IMR-90 (cell line): Measurements from ENCODE around the gene CHMP3. TPM values are rescaled to one million over a fixed set of nuclear protein-coding genes. Genes with fewer than 3 reads are reported as not detected.

Experiments used
- ATAC-seq: fragments of 200-7000 bp; cut with Tn5 transposase; 2 replicates; pipeline ENCODE4 v1.9.1; 2020; ENCODE audit warnings: low read depth, mild to moderate bottlenecking, moderate library complexity
- BruUV-seq: library from RNA; stranded (reverse); fragments of 400-500 nt; replicated peaks from 2 replicates; lab custom pipeline; 2021; lab: Mats Ljungman, UMichigan
- CTCF ChIA-PET: fragments of 300-600 bp; formaldehyde crosslinking; extraction: SDS; loops from one replicate; lab custom pipeline; 2021; ENCODE audit warnings: antibody characterized with exemption; lab: Yijun Ruan, JAX
- POLR2A ChIA-PET: fragments of 300-600 bp; sonication (Branson Sonifier 250); formaldehyde crosslinking; loops from one replicate; lab custom pipeline; 2022; ENCODE audit warnings: antibody characterized with exemption; ENCODE audit not compliant: unreplicated experiment; lab: Charles Lee
- DNase-seq: peaks from one replicate; pipeline ENCODE4 v3.0.0; 2013
- H2AFZ ChIP-seq: replicated peaks from 2 replicates; pipeline ENCODE3; 2013; ENCODE audit warnings: low read length, mild to moderate bottlenecking; ENCODE audit not compliant: poor library complexity
- H2AK5ac ChIP-seq: 2 replicates; pipeline ENCODE4 v1.6.1; 2013; ENCODE audit warnings: low read depth, low read length, inconsistent platforms
- H2AK9ac ChIP-seq: replicated peaks from 2 replicates; pipeline ENCODE3; 2013; ENCODE audit warnings: mild to moderate bottlenecking, low read depth, low read length, moderate library complexity; ENCODE audit not compliant: poor library complexity
- H2BK120ac ChIP-seq: 2 replicates; pipeline ENCODE4 v1.6.1; 2013; ENCODE audit warnings: low read depth, low read length, inconsistent platforms
- H2BK15ac ChIP-seq: 3 replicates; pipeline ENCODE4 v1.6.1; 2013; ENCODE audit warnings: low read depth, low read length, inconsistent platforms
- H2BK20ac ChIP-seq: 2 replicates; pipeline ENCODE4 v1.6.1; 2013; ENCODE audit warnings: low read depth, mild to moderate bottlenecking, inconsistent platforms, low read length, moderate library complexity
- H2BK5ac ChIP-seq: 2 replicates; pipeline ENCODE4 v1.6.1; 2013; ENCODE audit warnings: mild to moderate bottlenecking, low read depth, low read length, inconsistent platforms; ENCODE audit not compliant: poor library complexity, severe bottlenecking
- H3K14ac ChIP-seq: replicated peaks from 2 replicates; pipeline ENCODE4 v1.6.1; 2013; ENCODE audit warnings: low read depth, low read length, inconsistent platforms
- H3K18ac ChIP-seq: 2 replicates; pipeline ENCODE4 v1.6.1; 2013; ENCODE audit warnings: low read depth, low read length, control low read depth
- H3K23ac ChIP-seq: 2 replicates; pipeline ENCODE4 v1.6.1; 2013; ENCODE audit warnings: low read depth, low read length, inconsistent platforms
- H3K27ac ChIP-seq: 2 replicates; pipeline ENCODE4 v1.5.1; 2013; ENCODE audit warnings: mild to moderate bottlenecking, control low read depth, low read length; ENCODE audit not compliant: insufficient read depth
- H3K27me3 ChIP-seq: 2 replicates; pipeline ENCODE4 v1.6.1; 2013; ENCODE audit warnings: low read length; ENCODE audit not compliant: control insufficient read depth, insufficient read depth
- H3K36me3 ChIP-seq: 2 replicates; pipeline ENCODE4 v1.6.1; 2013; ENCODE audit warnings: low read length, mixed read lengths; ENCODE audit not compliant: control insufficient read depth, insufficient read depth
- H3K4ac ChIP-seq: 2 replicates; pipeline ENCODE4 v1.6.1; 2013; ENCODE audit warnings: low read depth, low read length, inconsistent platforms
- H3K4me1 ChIP-seq: 2 replicates; pipeline ENCODE4 v1.6.1; 2013; ENCODE audit warnings: low read length, mixed read lengths; ENCODE audit not compliant: control insufficient read depth, insufficient read depth
- H3K4me2 ChIP-seq: 2 replicates; pipeline ENCODE4 v1.6.1; 2013; ENCODE audit warnings: low read depth, mild to moderate bottlenecking, control low read depth, low read length, moderate library complexity
- H3K4me3 ChIP-seq: 2 replicates; pipeline ENCODE4 v1.5.1; 2013; ENCODE audit warnings: low read depth, mild to moderate bottlenecking, control low read depth, low read length, moderate library complexity; ENCODE audit not compliant: insufficient read depth
- H3K56ac ChIP-seq: 2 replicates; pipeline ENCODE4 v1.6.1; 2013; ENCODE audit warnings: low read length, inconsistent platforms; ENCODE audit not compliant: insufficient read depth; ENCODE audit errors: extremely low read depth
- H3K79me1 ChIP-seq, 2 experiments: 2 replicates each; pipeline ENCODE4 v1.6.1; 2013; ENCODE audit warnings: low read length in 2 of 2, inconsistent platforms in 1 of 2, low read depth in 1 of 2
- H3K9ac ChIP-seq: 2 replicates; pipeline ENCODE4 v1.6.1; 2013; ENCODE audit warnings: low read depth, low read length, control low read depth
- H3K9me1 ChIP-seq: 2 replicates; pipeline ENCODE4 v1.6.1; 2013; ENCODE audit warnings: low read length, inconsistent platforms; ENCODE audit not compliant: insufficient read depth
- H3K9me3 ChIP-seq: 2 replicates; pipeline ENCODE4 v1.6.1; 2013; ENCODE audit warnings: low read length; ENCODE audit not compliant: control insufficient read depth, insufficient read depth
- H4K20me1 ChIP-seq: 2 replicates; pipeline ENCODE4 v1.6.1; 2013; ENCODE audit warnings: low read length, inconsistent platforms; ENCODE audit not compliant: insufficient read depth
- H4K5ac ChIP-seq: 2 replicates; pipeline ENCODE4 v1.6.1; 2013; ENCODE audit warnings: mild to moderate bottlenecking, low read depth, low read length, control low read depth
- H4K8ac ChIP-seq, 2 experiments: 2 replicates each; pipeline ENCODE4 v1.6.1; 2013; ENCODE audit warnings: low read depth in 2 of 2, low read length in 2 of 2, control low read depth in 1 of 2, inconsistent platforms in 1 of 2
- H4K91ac ChIP-seq: 2 replicates; pipeline ENCODE4 v1.6.1; 2013; ENCODE audit warnings: low read depth, low read length, inconsistent platforms; ENCODE audit not compliant: insufficient read depth
- FOS ChIP-seq: fragments of 150-350 bp; IDR thresholded peaks from 2 replicates; pipeline ENCODE4 v1.6.1; 2016; ENCODE audit warnings: low read depth, low read length
- MAZ ChIP-seq: IDR thresholded peaks from 2 replicates; pipeline ENCODE4 v1.6.1; 2012; ENCODE audit warnings: low read depth, mild to moderate bottlenecking, low read length, improper control_type of control experiment, moderate library complexity, borderline replicate concordance
- NFE2L2 ChIP-seq: fragments of 150-350 bp; IDR thresholded peaks from 2 replicates; pipeline ENCODE4 v1.6.1; 2016; ENCODE audit warnings: low read depth, mild to moderate bottlenecking, low read length
- POLR2A ChIP-seq: IDR thresholded peaks from 2 replicates; pipeline ENCODE4 v1.6.1; 2012; ENCODE audit warnings: mild to moderate bottlenecking, low read depth, low read length
- WGBS, 2 experiments: methylation state at CpG; one replicate each; pipeline versions ENCODE4 v1.1.5 to v1.1.7; 2013; ENCODE audit warnings: missing lambda C conversion rate in 2 of 2; ENCODE audit not compliant: insufficient read length in 1 of 2; ENCODE audit errors: extremely low coverage in 2 of 2; 5-methylcytosine and 5-hydroxymethylcytosine counted together
- dilution Hi-C: fragments of 300-500 bp; cut with HindIII; formaldehyde crosslinking; loops from one replicate; pipeline ENCODE4 v1.14.3; 2018; ENCODE audit warnings: low sequenced_read_pairs; ENCODE audit not compliant: unreplicated experiment
- in situ Hi-C: fragments of 300-500 bp; cut with MboI; formaldehyde crosslinking; loops from 3 replicates; pipeline ENCODE4 v1.14.3; 2019; ENCODE audit warnings: low sequenced_read_pairs, inconsistent platforms, mixed read lengths
- intact Hi-C: fragments of 100-400 bp; cut with micrococcal nuclease; formaldehyde crosslinking; loops from 2 replicates; pipeline ENCODE4 v1.10.0; 2022
- polyA plus RNA-seq, 3 experiments: library from polyadenylated mRNA; depleted of rRNA; stranded (reverse); fragments of >200 nt; gene quantifications; 2 replicates each; pipeline ENCODE4 v1.2.3, GENCODE V29; 2012; ENCODE audit warnings: low replicate concordance in 1 of 3
- total RNA-seq: library from RNA; depleted of rRNA; stranded (reverse); fragments of >200 nt; gene quantifications from 2 replicates; pipeline ENCODE4 v1.2.3, GENCODE V29; 2012
- TF ChIP-seq, protein P1 (sequence below): fragments of 150-350 bp; IDR thresholded peaks from 2 replicates; pipeline ENCODE4 v1.6.1; 2017; ENCODE audit warnings: mild to moderate bottlenecking, antibody characterized with exemption, low read length, low read depth

CHMP3 gene
- total and polyA plus RNA-seq, 2 of the 4 experiments (the other 2 are of a cell fraction): 38.4 to 84.6 TPM

DNA sequence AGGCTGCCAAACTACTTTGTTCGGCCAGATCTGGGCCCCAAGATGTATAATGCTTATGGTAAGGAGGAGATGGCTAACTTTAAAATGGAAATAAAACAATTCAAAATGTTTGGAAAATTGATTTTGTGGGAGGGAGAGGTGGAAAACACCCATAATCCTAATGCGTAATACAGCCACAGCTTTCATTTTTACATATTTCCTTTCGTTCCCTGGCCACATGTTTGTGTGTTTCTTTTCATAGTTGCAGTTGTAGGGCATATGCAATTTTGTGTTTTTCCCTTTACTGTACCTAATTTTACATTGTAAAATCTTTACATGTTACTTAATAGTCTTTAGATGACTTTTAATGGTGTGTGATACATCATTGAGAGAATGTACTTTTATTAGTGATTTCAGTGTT, 77.4 kb downstream of the CHMP3 start:
- no peak overlapping the region for H4K91ac ChIP-seq
- no CpG with 5 or more reads among the region's 3 CpGs for WGBS, 2 experiments
- H2AK5ac ChIP-seq: no peak overlapping the region
- H3K4me2 ChIP-seq: no peak overlapping the region
- H3K27me3 ChIP-seq: no peaks in the 10 kb centered on the region
- H3K14ac ChIP-seq: no peak overlapping the region
- no peak overlapping the region for H3K4me3 ChIP-seq
- in situ Hi-C loops (no loop called here), intact Hi-C loops (no loop called here), dilution Hi-C loops (no loop called here)
- no peak overlapping the region for H3K56ac ChIP-seq
- DNase-seq (no peak), ATAC-seq (no peak)
- H3K79me1 ChIP-seq: peaks cover 20 to 26% of the 10 kb centered on the region in 2 experiments
- ChIA-PET CTCF (no interaction called here), POLR2A (no interaction called here)
- H3K36me3 ChIP-seq: peaks cover 67% of the 10 kb centered on the region
- H2AK9ac ChIP-seq: no peak overlapping the region
- no peak overlapping the region for H4K5ac ChIP-seq
- H3K9me3 ChIP-seq: no peaks in the 10 kb centered on the region
- no peak overlapping the region for H2BK120ac ChIP-seq
- H3K23ac ChIP-seq: no peak overlapping the region
- no peak overlapping the region for H3K27ac ChIP-seq
- H2BK15ac ChIP-seq: no peak overlapping the region
- TF ChIP-seq NFE2L2 (no peak), FOS (no peak), POLR2A (no peak), MAZ (no peak)
- TF ChIP-seq, protein P1, sequence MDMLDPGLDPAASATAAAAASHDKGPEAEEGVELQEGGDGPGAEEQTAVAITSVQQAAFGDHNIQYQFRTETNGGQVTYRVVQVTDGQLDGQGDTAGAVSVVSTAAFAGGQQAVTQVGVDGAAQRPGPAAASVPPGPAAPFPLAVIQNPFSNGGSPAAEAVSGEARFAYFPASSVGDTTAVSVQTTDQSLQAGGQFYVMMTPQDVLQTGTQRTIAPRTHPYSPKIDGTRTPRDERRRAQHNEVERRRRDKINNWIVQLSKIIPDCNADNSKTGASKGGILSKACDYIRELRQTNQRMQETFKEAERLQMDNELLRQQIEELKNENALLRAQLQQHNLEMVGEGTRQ: no peak
- no peak overlapping the region for H2AFZ ChIP-seq
- H3K4me1 ChIP-seq: no peaks in the 10 kb centered on the region
- H4K20me1 ChIP-seq: peaks cover 3% of the 10 kb centered on the region; the same call in 1 of the 2 replicates
- no peak overlapping the region for H3K18ac ChIP-seq
- no TSS peak for BruUV-seq
- no peak overlapping the region for H4K8ac ChIP-seq
- no peak overlapping the region for H3K9ac ChIP-seq
- H2BK20ac ChIP-seq: no peak overlapping the region
- peaks cover 5% of the 10 kb centered on the region for H3K9me1 ChIP-seq
- H3K4ac ChIP-seq: no peak overlapping the region
- no peak overlapping the region for H2BK5ac ChIP-seq
